Uterus (tissue), 2 donors: ENCODE data around the gene NPHP1.
"Not testable (repeated sequence)": the region's sequence is repeated elsewhere in the genome, so short reads cannot be mapped to it uniquely, and the experiment has no call there.

Experiments
- POLR2A ChIP-seq, 2 donors: fragments of 450-650 bp; IDR thresholded peaks; one replicate each; pipeline ENCODE4 v1.6.1; 2016; ENCODE audit warnings: antibody characterized with exemption in 2 of 2, mild to moderate bottlenecking in 1 of 2, moderate library complexity in 1 of 2
- TF ChIP-seq, protein P1 (sequence below), 4 experiments: fragments of 200-600 bp in 2 of 4; fragments of 450-650 bp in 2 of 4; sonication (generic) in 2 of 4; IDR thresholded peaks; one replicate each; pipeline ENCODE4 v1.5.1; 2016 to 2019; ENCODE audit warnings: antibody characterized with exemption in 4 of 4, mild to moderate bottlenecking in 2 of 4, moderate library complexity in 1 of 4

DNA sequence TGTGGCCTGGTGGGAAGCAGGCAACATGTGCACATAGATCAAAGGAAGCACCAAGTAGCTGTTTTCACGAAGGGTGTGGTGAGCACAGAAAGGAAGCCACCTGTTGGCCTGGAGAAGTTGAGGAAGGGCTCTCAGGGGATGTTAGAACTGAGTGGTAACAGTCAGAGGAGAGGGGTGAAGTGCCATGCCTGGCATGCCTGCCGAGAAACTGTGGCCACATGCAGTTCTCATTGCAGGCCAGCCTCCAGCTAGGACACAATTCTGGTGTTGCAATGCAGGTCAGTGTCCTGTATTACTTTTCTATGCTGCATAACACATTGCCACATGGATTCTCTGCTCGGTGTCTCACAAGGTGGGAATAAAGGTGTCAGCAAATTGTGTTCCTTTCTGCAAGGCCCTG is 38.5 kb upstream of the NPHP1 start:
- TF ChIP-seq, protein P1, sequence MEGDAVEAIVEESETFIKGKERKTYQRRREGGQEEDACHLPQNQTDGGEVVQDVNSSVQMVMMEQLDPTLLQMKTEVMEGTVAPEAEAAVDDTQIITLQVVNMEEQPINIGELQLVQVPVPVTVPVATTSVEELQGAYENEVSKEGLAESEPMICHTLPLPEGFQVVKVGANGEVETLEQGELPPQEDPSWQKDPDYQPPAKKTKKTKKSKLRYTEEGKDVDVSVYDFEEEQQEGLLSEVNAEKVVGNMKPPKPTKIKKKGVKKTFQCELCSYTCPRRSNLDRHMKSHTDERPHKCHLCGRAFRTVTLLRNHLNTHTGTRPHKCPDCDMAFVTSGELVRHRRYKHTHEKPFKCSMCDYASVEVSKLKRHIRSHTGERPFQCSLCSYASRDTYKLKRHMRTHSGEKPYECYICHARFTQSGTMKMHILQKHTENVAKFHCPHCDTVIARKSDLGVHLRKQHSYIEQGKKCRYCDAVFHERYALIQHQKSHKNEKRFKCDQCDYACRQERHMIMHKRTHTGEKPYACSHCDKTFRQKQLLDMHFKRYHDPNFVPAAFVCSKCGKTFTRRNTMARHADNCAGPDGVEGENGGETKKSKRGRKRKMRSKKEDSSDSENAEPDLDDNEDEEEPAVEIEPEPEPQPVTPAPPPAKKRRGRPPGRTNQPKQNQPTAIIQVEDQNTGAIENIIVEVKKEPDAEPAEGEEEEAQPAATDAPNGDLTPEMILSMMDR (IDR thresholded peaks at IDR 0.05) = not testable (repeated sequence)
- TF ChIP-seq POLR2A (IDR thresholded peaks at IDR 0.05) = not testable (repeated sequence)
